Left lung (tissue), 10 donors: Measurements from ENCODE around the gene GSN. TPM values are rescaled to one million over a fixed set of nuclear protein-coding genes. Genes with fewer than 3 reads are reported as not detected.

Experiments
- ATAC-seq: fragments of 200-7000 bp; cut with Tn5 transposase; one replicate; pipeline ENCODE4 v1.9.1; 2020; ENCODE audit warnings: moderate library complexity
- DNase-seq, 4 donors: peaks; one replicate each; pipeline ENCODE4 v3.0.0-alpha.2; 2013 to 2020
- H3K27ac ChIP-seq, 2 donors: fragments of 200-600 bp; sonication (generic) in 1 of 2; one replicate each; pipeline versions ENCODE4 v1.5.0 to v1.8.0; 2020 to 2021
- H3K27me3 ChIP-seq, 2 donors: fragments of 200-600 bp; sonication (generic) in 1 of 2; one replicate each; pipeline versions ENCODE4 v1.5.0 to v1.8.0; 2020 to 2021
- H3K36me3 ChIP-seq, 2 donors: fragments of 200-600 bp; sonication (generic) in 1 of 2; one replicate each; pipeline versions ENCODE4 v1.5.0 to v1.8.0; 2020 to 2021
- H3K4me1 ChIP-seq, 2 donors: fragments of 200-600 bp; one replicate each; pipeline ENCODE4 v1.8.0; 2021
- H3K4me3 ChIP-seq, 2 donors: fragments of 200-600 bp; sonication (generic) in 1 of 2; one replicate each; pipeline versions ENCODE4 v1.5.0 to v1.8.0; 2020 to 2021; ENCODE audit warnings: mild to moderate bottlenecking in 1 of 2
- H3K9me3 ChIP-seq, 2 donors: fragments of 200-600 bp; sonication (generic) in 1 of 2; one replicate each; pipeline versions ENCODE4 v1.5.0 to v1.8.0; 2020 to 2021
- CTCF ChIP-seq, 2 donors: fragments of 200-600 bp; sonication (generic) in 1 of 2; IDR thresholded peaks; one replicate each; pipeline versions ENCODE4 v1.5.0 to v1.8.0; 2021; ENCODE audit warnings: antibody characterized with exemption in 2 of 2
- intact Hi-C, 2 donors: fragments of 100-400 bp; cut with DNase I; formaldehyde crosslinking; loops; one replicate each; pipeline versions ENCODE4 v1.11.2 to v1.14.2; 2022
- polyA plus RNA-seq, 6 donors: library from polyadenylated mRNA; unstranded; fragments of 120-200 nt; gene quantifications; one replicate each; pipeline ENCODE4 v1.2.1, GENCODE V29; 2013; ENCODE audit not compliant: insufficient read length in 6 of 6
- total RNA-seq, 2 donors: library from RNA; stranded (reverse); fragmentation: NEBNext Ultra II Directional; extraction: Animal tissue kit (Norgen Biotek cat#: 25700); gene quantifications; one replicate each; pipeline ENCODE4 v1.2.1, GENCODE V29; 2021
- donor health status: DM: no; HTN: yes; CAD: no.
- donor health status: DM: no; HTN: no; CAD: no.

GSN gene
- total and polyA plus RNA-seq, 8 donors, result 43.0 to 485 (median 54.9) TPM

DNA sequence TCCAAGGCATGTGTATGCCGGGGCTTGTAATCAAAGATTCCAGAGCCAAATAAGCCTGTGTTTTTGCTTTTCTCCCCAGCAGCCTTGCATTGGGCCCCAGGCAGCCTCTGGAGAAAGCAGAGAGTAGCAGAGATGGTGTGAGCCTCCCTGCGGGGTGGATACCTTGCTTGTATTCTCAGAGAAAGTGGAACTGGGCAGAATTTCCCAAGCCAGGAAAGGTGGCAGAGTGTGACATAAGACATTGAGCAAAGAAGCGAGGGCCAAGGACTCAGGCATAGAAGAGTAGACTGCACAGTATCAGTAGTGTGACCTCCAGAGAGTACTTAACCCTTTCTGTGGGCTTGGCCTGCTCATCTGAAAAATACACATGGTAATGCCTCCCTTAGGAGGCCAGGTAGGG, 1.6 kb upstream of the GSN start:
- intact Hi-C loops, result no loop called here
- no peak for DNase-seq
- Histone ChIP-seq H3K36me3 (no peaks in the 10 kb centered on the region), H3K27ac (peak overlapping the region in 1 of 2 donors; percentile 8), H3K27me3 (no peaks in the 10 kb centered on the region), H3K9me3 (no peaks in the 10 kb centered on the region), H3K4me3 (no peak overlapping the region), H3K4me1 (peaks cover 16 to 57% of the 10 kb centered on the region in 2 donors)
- no peak for TF ChIP-seq CTCF (IDR thresholded peaks at IDR 0.05)
- ATAC-seq, result no peak

DNA sequence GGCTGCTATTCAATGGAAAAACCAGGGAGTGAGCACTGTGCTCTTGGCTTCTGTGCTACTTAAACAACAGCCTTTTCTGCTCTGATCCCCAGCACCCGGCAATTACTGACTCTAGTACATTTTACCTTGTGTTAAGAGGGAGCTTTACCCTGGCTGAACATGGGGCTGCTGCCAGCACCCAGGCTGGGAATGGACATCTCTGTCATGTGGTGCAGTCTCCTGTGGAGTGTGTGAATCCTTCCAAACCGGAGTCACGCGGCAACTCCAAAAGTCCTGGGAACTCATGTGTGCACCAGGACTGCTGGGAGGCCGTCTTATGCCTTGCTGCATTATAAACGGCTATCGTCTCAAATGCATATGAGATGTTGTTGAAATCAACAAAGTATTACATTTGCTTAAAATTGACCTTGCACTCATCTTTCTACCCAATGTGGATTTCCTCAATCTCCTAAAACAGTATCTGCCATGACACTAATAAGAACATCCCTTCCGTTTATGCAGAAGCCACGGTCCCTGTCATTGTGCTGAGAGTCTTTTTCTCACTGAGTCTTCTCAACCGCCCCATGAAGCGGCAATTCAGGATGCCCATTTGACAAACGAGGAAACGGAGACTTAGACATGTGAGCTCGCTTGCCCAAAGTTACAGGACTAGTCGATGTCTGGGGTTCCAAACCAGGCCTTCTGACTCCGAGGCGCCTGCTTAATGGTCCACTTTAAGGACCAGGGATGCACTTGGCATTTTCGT, 884 bp upstream of the GSN start:
- peaks cover 17 to 59% of the 10 kb centered on the region in 2 donors for H3K4me1 ChIP-seq
- H3K27me3 ChIP-seq, result no peaks in the 10 kb centered on the region
- DNase-seq (no peak), ATAC-seq (no peak)
- peak overlapping the region in 1 of 2 donors; percentile 87 for H3K4me3 ChIP-seq
- intact Hi-C loops, result no loop called here
- TF ChIP-seq CTCF (IDR thresholded peaks at IDR 0.05), result no peak
- H3K9me3 ChIP-seq, result no peaks in the 10 kb centered on the region
- H3K36me3 ChIP-seq, result no peaks in the 10 kb centered on the region
- peak overlapping the region in 1 of 2 donors; percentile 85 for H3K27ac ChIP-seq

- Histone ChIP-seq H3K27ac (peak overlapping the region; percentile 85 to 86), H3K9me3 (no peaks in the 10 kb centered on the region), H3K36me3 (no peaks in the 10 kb centered on the region), H3K4me1 (peaks cover 23 to 67% of the 10 kb centered on the region in 2 donors), H3K4me3 (peak overlapping the region; percentile 79 to 87), H3K27me3 (no peaks in the 10 kb centered on the region)
- peak; percentile 41 for ATAC-seq
- no peak for TF ChIP-seq CTCF (IDR thresholded peaks at IDR 0.05)
- no peak for DNase-seq
- intact Hi-C loops, result no loop called here
These were observed 562 bp downstream of the GSN start for GRCh38 chr9:121268598-121268850.

DNA sequence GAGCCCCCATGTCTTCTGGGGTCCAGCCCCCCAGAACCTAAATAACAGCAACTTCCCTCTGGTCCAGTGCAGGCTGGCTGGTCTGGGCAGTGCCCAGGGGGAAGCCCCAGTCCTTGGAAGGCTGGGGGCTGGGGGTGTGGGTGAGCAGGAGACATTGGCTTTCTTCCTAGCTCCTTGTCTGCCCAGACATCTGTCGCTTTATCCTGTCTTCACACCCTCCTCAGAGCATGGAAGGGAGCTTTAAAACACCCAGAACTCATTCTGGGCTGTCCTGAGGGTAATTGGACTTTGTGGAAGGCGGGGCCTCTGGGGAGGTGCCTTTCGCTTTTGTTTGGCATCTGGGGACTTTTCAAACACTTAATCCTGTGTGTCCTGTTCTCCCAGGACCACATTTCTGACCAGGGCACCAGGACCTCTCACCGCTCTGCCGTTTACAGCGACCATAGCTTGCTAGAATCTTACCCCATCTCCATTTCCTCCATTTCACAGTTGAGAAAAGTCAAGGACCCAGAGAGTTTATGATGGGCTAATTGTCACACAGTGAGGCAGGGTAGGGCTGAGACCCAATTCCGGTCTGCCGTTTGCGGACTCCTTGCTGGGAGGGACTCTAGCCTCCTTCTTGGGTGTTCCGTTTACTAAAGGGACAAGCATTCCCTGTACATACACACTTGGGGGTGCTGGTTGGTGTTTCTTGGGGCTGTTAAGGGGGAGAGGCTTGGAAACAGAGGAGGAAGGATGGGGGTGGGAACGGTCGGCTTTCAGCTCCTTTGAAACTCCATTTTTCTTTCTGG, 1.1 kb downstream of the GSN start:
- DNase-seq (peak in 1 of 4 donors; percentile 21), ATAC-seq (peak; percentile 57)
- Histone ChIP-seq H3K4me1 (peaks cover 27 to 64% of the 10 kb centered on the region in 2 donors), H3K27me3 (no peaks in the 10 kb centered on the region), H3K36me3 (no peaks in the 10 kb centered on the region), H3K27ac (peak overlapping the region; percentile 85 to 86), H3K4me3 (peak overlapping the region; percentile 79 to 87), H3K9me3 (no peaks in the 10 kb centered on the region)
- intact Hi-C loops, result no loop called here
- TF ChIP-seq CTCF (IDR thresholded peaks at IDR 0.05), result no peak

DNA sequence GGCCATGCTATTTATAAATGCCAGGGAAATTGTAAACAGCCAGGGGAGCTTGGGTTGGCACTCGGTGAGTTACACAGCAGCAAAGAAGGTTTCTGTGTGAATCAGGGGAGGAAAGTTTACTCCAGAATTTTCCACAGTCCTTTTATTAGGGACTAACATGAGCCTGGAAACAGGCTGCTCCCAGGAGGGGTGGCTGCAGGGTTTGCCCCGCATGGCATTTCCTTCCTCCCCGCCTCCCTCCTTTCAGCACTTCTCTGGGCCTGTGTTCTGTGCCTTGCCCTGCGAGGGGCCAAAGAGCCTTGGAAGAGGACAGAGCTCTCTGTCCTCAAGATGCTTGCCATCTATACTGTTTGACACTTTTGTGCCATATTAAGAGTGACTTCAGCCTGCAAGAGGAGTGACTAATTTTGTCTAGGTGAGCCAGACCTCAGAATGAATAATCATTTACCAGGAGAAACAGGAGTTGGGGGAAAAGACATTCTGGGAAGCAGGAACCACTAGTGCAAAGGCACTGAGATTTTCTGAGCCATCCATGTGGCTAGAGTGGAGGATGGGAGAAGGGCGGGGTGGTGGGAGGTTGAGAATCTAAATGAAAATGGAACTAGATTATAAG, 1.8 kb downstream of the GSN start:
- Histone ChIP-seq H3K9me3 (no peaks in the 10 kb centered on the region), H3K27ac (peak overlapping the region; percentile 85 to 86), H3K27me3 (no peaks in the 10 kb centered on the region), H3K36me3 (no peaks in the 10 kb centered on the region), H3K4me3 (peak overlapping the region; percentile 79 to 87), H3K4me1 (peaks cover 27 to 67% of the 10 kb centered on the region in 2 donors)
- intact Hi-C loops, result no loop called here
- no peak for DNase-seq
- no peak for ATAC-seq
- no peak for TF ChIP-seq CTCF (IDR thresholded peaks at IDR 0.05)
